HG02840 (cell line): ENCODE measurements around the gene AGBL5.
"Not testable (repeated sequence)": the region's sequence is repeated elsewhere in the genome, so short reads cannot be mapped to it uniquely, and the experiment has no call there.

ENCODE experiments used
- ATAC-seq: cut with Tn5 transposase; IDR thresholded peaks from one replicate; pipeline ENCODE4 v1.9.1; 2021; ENCODE audit warnings: mild to moderate bottlenecking, moderate library complexity, moderate number of reproducible peaks; ENCODE audit not compliant: unreplicated experiment, low FRiP score

AGBL5 gene

GRCh38 chr2:27089111-27089954 is 37.9 kb downstream of the AGBL5 start:
- ATAC-seq, result no peak

GRCh38 chr2:27091746-27092695 is 40.6 kb downstream of the AGBL5 start:
- ATAC-seq, result no peak

GRCh38 chr2:27092696-27093429 is 41.4 kb downstream of the AGBL5 start:
- ATAC-seq, result no peak

- no peak for ATAC-seq
Measured at GRCh38 chr2:27093430-27094352, 42.2 kb downstream of the AGBL5 start.

- no peak for ATAC-seq
Measured at GRCh38 chr2:27094353-27094984, 43.0 kb downstream of the AGBL5 start.

GRCh38 chr2:27095427-27095744 is 43.9 kb downstream of the AGBL5 start:
- no peak for ATAC-seq

GRCh38 chr2:27095745-27096651 is 44.5 kb downstream of the AGBL5 start:
- no peak for ATAC-seq

GRCh38 chr2:27096748-27097297 is 45.4 kb downstream of the AGBL5 start:
- ATAC-seq, result no peak

GRCh38 chr2:27097341-27097740 is 45.9 kb downstream of the AGBL5 start:
- no peak for ATAC-seq

- ATAC-seq, result no peak
Measured at GRCh38 chr2:27099334-27099955, 48.0 kb downstream of the AGBL5 start.

- ATAC-seq, result no peak
Measured at GRCh38 chr2:27100036-27100435, 48.6 kb downstream of the AGBL5 start.

GRCh38 chr2:27102329-27102728 is 50.9 kb downstream of the AGBL5 start:
- ATAC-seq, result no peak

- no peak for ATAC-seq
Measured at GRCh38 chr2:27105981-27106380, 54.5 kb downstream of the AGBL5 start.

GRCh38 chr2:27108221-27108620 is 56.8 kb downstream of the AGBL5 start:
- ATAC-seq, result no peak

GRCh38 chr2:27109083-27109482 is 57.6 kb downstream of the AGBL5 start:
- ATAC-seq, result no peak

GRCh38 chr2:27110603-27111352 is 59.3 kb downstream of the AGBL5 start:
- not testable (repeated sequence) for ATAC-seq
